ENCODE data around the gene NTNG2.
"Not testable (repeated sequence)": the region's sequence is repeated elsewhere in the genome, so short reads cannot be mapped to it uniquely, and the experiment has no call there.

NTNG2 gene

GRCh38 chr9:132161743-132162184, at the start of gene NTNG2:
Gene NTNG2, plus strand, starts transcription at chr9:132162058. Its CDS starts 4,774 bp downstream, at chr9:132166832.
- DNase-seq (ENCODE audit: low read depth) = no peak

GRCh38 chr9:132114102-132114707, 47.7 kb upstream of the NTNG2 start:
- DNase-seq (ENCODE audit: low read depth) = no peak

DNA sequence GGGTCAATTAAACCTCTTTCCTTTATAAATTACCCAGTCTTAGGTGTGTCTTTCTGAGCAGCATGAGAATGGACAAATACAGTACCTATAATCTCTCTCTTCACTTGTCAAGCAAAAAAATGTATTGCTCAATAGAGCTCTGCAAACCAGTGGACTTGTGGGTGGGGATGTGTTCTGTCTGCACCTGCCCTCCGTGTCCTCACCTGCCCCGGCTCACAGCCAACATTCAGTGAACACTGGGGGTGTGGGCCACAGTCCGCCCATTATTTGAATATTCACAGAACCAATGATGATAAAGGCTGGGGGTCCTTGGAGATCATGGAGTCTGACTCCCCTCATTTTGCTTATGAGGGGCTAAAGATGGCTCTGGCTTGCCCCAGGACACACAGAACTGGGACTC, 45.3 kb upstream of the NTNG2 start:
- no peak for DNase-seq (ENCODE audit: low read depth)

- no peak for DNase-seq (ENCODE audit: low read depth)
Measured at GRCh38 chr9:132117694-132118093, 44.2 kb upstream of the NTNG2 start.

DNA sequence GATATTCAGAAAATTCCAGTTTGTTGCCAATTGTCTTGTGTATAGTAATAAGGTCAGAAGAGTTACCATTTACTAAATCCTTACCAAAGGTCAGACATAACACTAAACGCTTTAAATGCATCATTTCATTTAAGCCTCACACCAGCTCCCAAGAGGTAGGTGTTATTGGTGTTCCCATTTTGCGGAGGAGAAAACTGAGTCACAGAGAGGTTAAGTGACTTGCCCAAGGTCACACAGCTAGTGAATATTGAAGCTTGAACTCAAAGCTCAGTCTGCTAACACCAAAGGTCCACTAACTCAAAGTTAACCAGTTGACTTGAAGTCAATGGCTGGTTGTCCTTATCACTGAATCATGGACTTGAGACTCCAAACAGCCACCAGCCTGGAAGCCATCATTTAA, 40.8 kb upstream of the NTNG2 start:
- no peak for DNase-seq (ENCODE audit: low read depth)

DNA sequence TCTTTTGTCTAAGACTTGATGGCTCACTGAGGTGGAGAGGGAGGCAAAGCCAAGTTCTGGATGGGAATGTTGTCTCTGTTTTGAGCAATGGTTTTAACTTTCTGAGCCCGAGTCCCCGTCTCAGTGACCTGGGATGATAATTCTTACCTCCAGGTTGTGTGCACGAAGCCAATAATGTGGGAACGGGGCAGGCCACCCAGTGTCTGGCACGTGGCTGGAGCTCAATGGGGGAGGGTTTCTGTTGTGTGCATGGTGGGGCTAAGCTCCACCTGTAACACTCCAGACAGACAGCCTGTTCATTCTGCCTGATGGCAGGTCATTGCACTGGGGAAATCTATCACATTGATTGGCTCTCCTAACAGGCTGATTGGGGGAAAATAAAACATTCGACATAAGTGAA, 37.1 kb upstream of the NTNG2 start:
- no peak for DNase-seq (ENCODE audit: low read depth)

DNA sequence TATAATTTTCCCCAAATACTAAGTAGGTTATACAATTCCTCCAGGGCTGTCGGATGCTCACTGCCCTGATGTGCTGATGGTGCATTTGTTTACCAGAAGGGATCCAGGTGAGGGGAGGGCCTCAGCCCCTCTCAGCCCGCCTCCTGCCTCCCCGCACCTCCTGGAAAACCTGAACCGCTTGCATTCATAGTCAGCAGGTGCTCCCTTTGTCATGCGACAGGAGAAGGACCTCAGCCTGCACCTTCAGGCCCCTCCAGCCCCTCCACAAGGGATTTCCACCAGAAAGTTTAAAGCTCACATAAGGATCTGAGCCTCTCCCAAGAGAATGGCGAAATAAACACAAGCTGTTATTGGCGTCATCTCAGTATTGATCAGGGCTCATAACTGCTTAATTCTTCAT, 36.5 kb upstream of the NTNG2 start:
- no peak for DNase-seq (ENCODE audit: low read depth)

DNA sequence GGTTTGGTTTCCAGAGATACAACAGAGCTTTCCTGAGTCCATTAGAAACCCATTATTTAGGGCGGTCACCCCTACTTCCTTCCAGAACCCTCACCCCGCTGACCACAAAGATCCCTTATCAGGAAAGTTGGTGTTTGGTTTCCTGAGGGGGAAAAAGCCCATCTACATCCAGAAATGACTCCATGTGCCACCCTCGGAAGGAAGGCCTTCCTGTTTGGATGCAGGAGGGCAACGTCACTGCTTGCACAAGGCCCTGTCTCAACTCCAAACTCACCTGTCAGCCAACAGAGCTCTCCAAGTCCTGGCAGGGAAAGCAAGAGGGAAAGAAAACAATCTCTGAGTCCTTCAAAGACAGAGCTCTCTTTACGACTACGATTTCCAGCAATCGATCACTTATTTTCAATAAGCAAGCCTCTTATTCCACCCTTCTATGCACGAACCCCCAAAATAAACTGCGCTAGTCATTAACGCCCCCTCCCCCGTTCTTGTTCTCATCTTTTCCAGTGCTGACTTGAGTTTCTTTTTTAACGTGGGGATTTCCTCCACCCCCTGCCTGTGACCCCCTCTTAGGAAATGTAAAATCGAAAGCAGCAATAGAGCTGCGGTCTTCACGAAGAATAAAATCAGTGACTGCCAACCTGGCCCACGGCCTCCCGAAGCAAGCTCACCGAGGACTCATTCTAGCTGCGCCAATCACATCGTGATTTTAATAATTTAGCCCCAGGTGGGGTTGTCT, 35.7 kb upstream of the NTNG2 start:
- DNase-seq (ENCODE audit: low read depth) = no peak

DNA sequence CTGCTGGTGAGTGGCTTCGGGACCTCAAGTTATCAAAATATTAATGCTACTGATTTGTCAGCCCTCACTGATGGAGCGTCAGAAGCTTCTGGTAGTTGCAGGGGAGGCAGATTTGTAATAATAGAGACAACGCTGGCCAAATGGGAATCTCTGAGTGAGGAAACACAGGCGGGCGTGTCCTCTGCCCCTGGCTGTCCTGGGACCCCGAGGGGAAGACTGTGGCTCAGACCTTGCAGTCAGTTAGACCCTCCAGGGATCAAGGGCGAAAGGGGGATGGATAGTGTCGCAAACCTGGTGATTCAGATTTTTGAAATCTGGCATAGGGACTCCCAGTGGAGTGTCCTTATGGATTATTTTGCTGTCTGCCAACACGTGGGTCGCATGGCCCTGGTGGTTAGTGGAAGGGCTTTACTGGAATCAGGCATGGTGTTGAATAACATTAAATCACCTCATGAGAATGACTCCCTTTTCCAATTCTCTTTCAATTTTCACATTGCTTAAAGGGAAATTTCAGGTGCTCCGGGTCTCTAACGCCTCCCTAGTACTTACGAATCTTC, 35.1 kb upstream of the NTNG2 start:
- no peak for DNase-seq (ENCODE audit: low read depth)

DNA sequence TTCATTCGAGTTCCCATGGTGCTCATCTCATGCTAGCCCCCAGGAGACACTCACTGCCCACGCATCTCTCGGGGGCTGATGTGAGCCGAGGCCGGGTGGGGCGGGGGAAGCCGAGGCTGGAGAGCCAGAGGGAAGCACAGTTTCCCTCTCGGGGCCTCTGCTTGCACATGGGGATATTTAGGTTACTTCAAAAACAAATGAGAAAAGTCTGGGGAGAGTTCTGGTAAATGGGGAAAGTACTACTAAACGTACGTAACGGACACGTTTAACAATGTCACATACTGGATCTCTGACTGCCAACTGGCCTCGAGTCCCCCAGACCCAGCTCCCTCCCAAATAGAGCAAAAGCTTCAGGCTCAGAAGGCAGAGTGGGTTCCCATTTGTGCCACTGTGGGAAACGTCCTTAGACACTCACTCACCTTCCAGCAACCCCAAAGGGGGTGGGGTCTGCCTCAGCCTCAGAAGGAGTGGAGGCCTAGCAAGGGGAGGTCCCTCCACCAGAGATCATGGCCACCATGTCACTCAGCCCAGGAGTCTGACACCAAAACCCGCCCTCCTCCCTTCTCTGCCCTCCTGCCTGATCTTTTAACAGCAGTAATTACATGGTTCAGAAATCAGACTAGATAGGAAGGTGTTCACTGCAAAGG, 33.8 kb upstream of the NTNG2 start:
- DNase-seq (ENCODE audit: low read depth) = no peak

DNA sequence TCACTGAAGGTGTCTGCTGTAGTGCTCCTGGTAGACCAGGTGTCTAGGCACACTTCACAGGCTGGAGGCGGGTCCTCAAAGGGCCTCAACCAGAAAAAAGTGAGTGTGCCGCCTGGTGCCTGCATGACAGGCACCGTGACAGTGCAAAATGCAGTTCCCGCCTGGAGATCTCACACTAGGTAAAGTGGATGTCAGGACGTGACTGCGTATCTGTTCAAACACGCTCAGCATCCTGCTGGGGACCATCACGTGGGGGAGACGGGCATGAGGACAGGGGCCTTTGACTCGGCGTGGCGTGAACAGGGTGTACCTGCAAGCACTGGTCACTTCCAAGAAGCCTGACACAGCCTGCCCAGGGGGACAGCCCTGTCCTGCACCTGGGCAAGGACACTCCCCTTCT, 32.3 kb upstream of the NTNG2 start:
- DNase-seq (ENCODE audit: low read depth) = no peak

GRCh38 chr9:132134085-132134484, 27.8 kb upstream of the NTNG2 start:
- not testable (repeated sequence) for DNase-seq (ENCODE audit: low read depth)

- no peak for DNase-seq (ENCODE audit: low read depth)
Measured at GRCh38 chr9:132135456-132135855, 26.4 kb upstream of the NTNG2 start.

DNA sequence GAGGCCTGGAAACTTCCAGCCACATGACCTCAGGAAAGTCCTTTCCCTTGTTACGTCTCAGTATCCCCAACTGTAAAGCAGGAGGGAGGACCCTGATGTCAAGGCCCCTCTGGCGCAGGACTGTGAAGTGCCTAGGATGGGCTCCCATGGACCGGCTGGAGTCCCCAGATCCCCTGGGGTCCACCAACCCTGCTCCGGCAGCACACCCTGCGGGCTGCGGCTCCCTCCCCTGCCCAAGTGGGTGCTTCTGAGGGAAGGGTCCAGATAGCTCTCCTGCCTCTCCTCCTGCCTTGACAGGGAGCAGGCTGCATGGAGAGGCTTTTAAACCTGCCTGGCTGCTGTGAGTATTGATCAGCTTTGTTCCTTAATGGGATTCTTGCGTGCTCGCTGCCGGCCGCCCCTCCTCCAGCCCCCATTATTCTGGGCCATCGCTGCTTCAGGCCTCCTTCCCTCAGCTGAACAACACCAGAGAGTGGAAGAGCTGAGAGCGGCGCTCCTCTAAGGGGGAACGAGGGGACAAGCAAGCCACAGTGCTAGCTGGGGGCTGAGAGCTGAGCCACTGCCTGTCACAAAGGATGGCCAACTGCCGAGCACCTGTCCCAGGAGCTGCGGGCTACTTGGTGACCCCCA, 25.6 kb upstream of the NTNG2 start:
- no peak for DNase-seq (ENCODE audit: low read depth)

DNA sequence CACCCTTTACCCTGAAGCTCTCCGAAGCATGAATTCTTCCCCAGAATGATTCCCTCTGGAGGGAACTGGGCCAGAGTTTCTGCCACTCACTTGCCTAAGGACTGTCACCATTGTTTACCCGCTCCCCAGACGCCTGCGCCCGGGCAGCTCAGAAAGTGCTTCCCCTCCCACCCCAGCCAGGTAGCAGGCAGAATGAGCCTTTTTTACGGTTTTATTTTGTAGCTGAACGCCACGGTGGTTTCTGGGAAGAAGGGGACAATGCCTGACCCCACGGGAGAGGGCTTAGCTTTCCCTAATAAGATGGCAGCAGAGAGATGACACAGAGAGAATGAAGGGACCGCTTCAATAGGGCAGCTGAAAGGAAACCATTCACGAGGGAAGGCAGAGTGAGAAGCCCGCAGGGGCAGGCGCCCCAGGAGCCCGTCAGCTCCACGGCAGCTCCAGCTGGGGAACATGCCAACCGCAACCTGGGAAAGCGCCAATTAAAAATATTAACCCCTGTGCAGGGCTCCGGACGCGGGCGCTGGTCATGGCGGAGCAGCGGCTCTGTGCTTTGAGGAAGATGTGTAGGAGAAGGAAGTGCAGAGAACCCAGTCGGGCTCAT, 20.4 kb upstream of the NTNG2 start:
- DNase-seq (ENCODE audit: low read depth) = no peak

- no peak for DNase-seq (ENCODE audit: low read depth)
Measured at GRCh38 chr9:132141948-132142594, 19.8 kb upstream of the NTNG2 start.

GRCh38 chr9:132142924-132143323, 18.9 kb upstream of the NTNG2 start:
- DNase-seq (ENCODE audit: low read depth) = no peak

DNA sequence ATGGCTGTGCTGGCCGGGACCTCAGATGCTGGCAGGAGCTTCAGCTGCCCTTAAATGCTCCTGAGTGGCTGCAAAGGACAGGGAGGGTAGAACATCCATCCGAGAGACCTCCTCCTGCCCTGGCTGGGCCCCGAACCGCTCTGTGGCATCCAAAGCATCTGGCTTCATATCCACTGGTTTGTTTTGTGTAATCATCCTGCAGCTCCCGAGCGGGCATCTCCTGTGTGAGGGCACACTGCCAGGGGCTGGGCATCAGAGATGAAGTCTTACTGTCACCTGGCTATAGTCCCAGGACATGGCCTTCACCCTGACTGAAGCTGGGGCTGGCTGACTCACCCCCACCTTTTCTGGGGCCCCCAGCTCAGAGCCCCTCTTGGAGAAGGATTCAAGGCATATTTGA, 18.5 kb upstream of the NTNG2 start:
- DNase-seq (ENCODE audit: low read depth) = no peak

- DNase-seq (ENCODE audit: low read depth) = no peak
Measured at GRCh38 chr9:132144708-132145365, 17.0 kb upstream of the NTNG2 start.

GRCh38 chr9:132146039-132146438, 15.8 kb upstream of the NTNG2 start:
- DNase-seq (ENCODE audit: low read depth) = no peak

GRCh38 chr9:132146575-132146974, 15.3 kb upstream of the NTNG2 start:
- no peak for DNase-seq (ENCODE audit: low read depth)
